BJ (cell line): Measurements from ENCODE around the gene SLC17A9. TPM values are rescaled to one million over a fixed set of nuclear protein-coding genes. Genes with fewer than 3 reads are reported as not detected.

Experiments used
- CTCF ChIA-PET: fragments of 350-600 bp; formaldehyde crosslinking; extraction: SDS; loops from one replicate; lab custom pipeline; 2021; ENCODE audit warnings: antibody characterized with exemption, inconsistent platforms; lab: Yijun Ruan, JAX
- POLR2A ChIA-PET: fragments of 300-600 bp; sonication (Branson Sonifier 250); formaldehyde crosslinking; extraction: SDS; loops from one replicate; lab custom pipeline; 2021; ENCODE audit warnings: antibody characterized with exemption; lab: Charles Lee
- DNase-seq: peaks from one replicate; pipeline ENCODE4 v3.0.0-alpha.2; 2011; ENCODE audit warnings: low read depth
- H3K27me3 ChIP-seq: 2 replicates; pipeline ENCODE4 v1.6.0; 2011; ENCODE audit warnings: low read length; ENCODE audit not compliant: control insufficient read depth, insufficient read depth
- H3K36me3 ChIP-seq: 2 replicates; pipeline ENCODE4 v1.5.1; 2011; ENCODE audit warnings: low read length; ENCODE audit not compliant: control insufficient read depth, insufficient read depth
- H3K4me3 ChIP-seq: 2 replicates; pipeline ENCODE4 v1.5.1; 2011; ENCODE audit warnings: low read depth, mild to moderate bottlenecking, control low read depth, low read length
- CTCF ChIP-seq: IDR thresholded peaks from 2 replicates; pipeline ENCODE4 v1.5.1; 2011; ENCODE audit warnings: low read depth, mild to moderate bottlenecking, control low read depth, inconsistent platforms, low read length, moderate library complexity; ENCODE audit not compliant: insufficient read depth
- polyA plus RNA-seq: library from polyadenylated mRNA; depleted of rRNA; stranded (reverse); fragments of >200 nt; gene quantifications from 2 replicates; pipeline ENCODE4 v1.2.3, GENCODE V29; 2011

The SLC17A9 gene
- polyA plus RNA-seq, 1 experiment = 30.8 TPM

- POLR2A ChIA-PET = no interaction called here
- no peak overlapping the region for H3K4me3 ChIP-seq
- CTCF ChIA-PET = interaction anchor here (1.6 to 2.0 kb wide), 2 partner anchors 40 to 45 kb away, joined by 4 to 5 read pairs; no protein-coding TSS in a partner anchor
- no peak for TF ChIP-seq CTCF
- no peaks in the 10 kb centered on the region for H3K36me3 ChIP-seq
- no peak for DNase-seq
- H3K27me3 ChIP-seq = peaks cover 50% of the 10 kb centered on the region
These were observed 62.7 kb downstream of the SLC17A9 start for GRCh38 chr20:63015147-63015661.

GRCh38 chr20:63015662-63016361, 63.3 kb downstream of the SLC17A9 start:
- Histone ChIP-seq H3K4me3 (no peak overlapping the region), H3K36me3 (no peaks in the 10 kb centered on the region), H3K27me3 (peaks cover 52% of the 10 kb centered on the region)
- ChIA-PET POLR2A (no interaction called here), CTCF (interaction anchor here (1.6 to 2.0 kb wide), 2 partner anchors 41 to 45 kb away, joined by 4 to 5 read pairs; no protein-coding TSS in a partner anchor)
- no peak for DNase-seq
- TF ChIP-seq CTCF = no peak

GRCh38 chr20:63016514-63017075, 64.1 kb downstream of the SLC17A9 start:
- POLR2A ChIA-PET = no interaction called here
- Histone ChIP-seq H3K36me3 (no peaks in the 10 kb centered on the region), H3K27me3 (peaks cover 57% of the 10 kb centered on the region), H3K4me3 (no peak overlapping the region)
- CTCF ChIA-PET = no interaction called here
- DNase-seq = no peak
- TF ChIP-seq CTCF = no peak

- TF ChIP-seq CTCF = no peak
- POLR2A ChIA-PET = no interaction called here
- H3K36me3 ChIP-seq = no peaks in the 10 kb centered on the region
- peaks cover 59% of the 10 kb centered on the region for H3K27me3 ChIP-seq
- no peak overlapping the region for H3K4me3 ChIP-seq
- no peak for DNase-seq
- CTCF ChIA-PET = no interaction called here
These were observed 64.7 kb downstream of the SLC17A9 start for GRCh38 chr20:63017076-63017825.
